ENCODE measurements around the gene PDZK1IP1. TPM values are rescaled to one million over a fixed set of nuclear protein-coding genes. Genes with fewer than 3 reads are reported as not detected.
"Not testable (repeated sequence)": the region's sequence is repeated elsewhere in the genome, so short reads cannot be mapped to it uniquely, and the experiment has no call there.

Gene PDZK1IP1
- total RNA-seq, 1 donor from 2014 or later: not detected

GRCh38 chr1:47174656-47175020, 15.2 kb downstream of the PDZK1IP1 start:
- Mint-ChIP-seq H3K4me3 (no peak overlapping the region), H3K4me1 (peaks cover 15% of the 10 kb centered on the region), H3K36me3 (ENCODE audit: low read depth) (no peaks in the 10 kb centered on the region), H3K27ac (ENCODE audit: unreplicated experiment) (no peak overlapping the region), H3K9me3 (no peaks in the 10 kb centered on the region), H3K27me3 (ENCODE audit: low read depth) (peaks cover 45% of the 10 kb centered on the region)
- TF ChIP-seq CTCF (conservative IDR thresholded peaks at IDR 0.05): no peak
- no peak for DNase-seq (ENCODE audit: low read depth, low spot score)

DNA sequence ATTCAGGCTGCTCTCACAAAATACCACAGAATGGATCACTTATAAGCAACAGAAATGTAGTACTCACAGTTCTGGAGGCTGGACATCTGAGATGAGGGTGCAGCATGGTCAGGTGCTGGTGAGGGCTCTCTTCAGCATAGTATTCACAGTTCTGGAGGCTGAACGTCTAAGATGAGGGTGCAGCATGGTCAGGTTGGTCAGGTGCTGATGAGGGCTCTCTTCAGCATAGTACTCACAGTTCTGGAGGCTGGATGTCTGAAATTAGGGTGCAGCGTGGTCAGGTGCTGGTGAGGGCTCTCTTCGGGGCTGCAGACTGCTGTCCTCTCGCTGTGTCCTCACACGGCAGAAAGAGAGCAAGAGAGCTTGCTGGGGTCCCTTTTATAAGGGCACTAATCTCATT, 17.1 kb downstream of the PDZK1IP1 start:
- no peak for TF ChIP-seq CTCF (conservative IDR thresholded peaks at IDR 0.05)
- H3K4me3 Mint-ChIP-seq: no peak overlapping the region
- H3K36me3 Mint-ChIP-seq (ENCODE audit: low read depth): no peaks in the 10 kb centered on the region
- DNase-seq (ENCODE audit: low read depth, low spot score): no peak
- H3K4me1 Mint-ChIP-seq: peaks cover 5% of the 10 kb centered on the region
- no peak overlapping the region for H3K27ac Mint-ChIP-seq (ENCODE audit: unreplicated experiment)
- H3K9me3 Mint-ChIP-seq: no peaks in the 10 kb centered on the region
- peaks cover 45% of the 10 kb centered on the region for H3K27me3 Mint-ChIP-seq (ENCODE audit: low read depth)

- Mint-ChIP-seq H3K4me1 (no peaks in the 10 kb centered on the region), H3K4me3 (no peak overlapping the region), H3K27me3 (ENCODE audit: low read depth) (peaks cover 45% of the 10 kb centered on the region), H3K36me3 (ENCODE audit: low read depth) (no peaks in the 10 kb centered on the region), H3K9me3 (peaks cover 4% of the 10 kb centered on the region), H3K27ac (ENCODE audit: unreplicated experiment) (no peak overlapping the region)
- DNase-seq (ENCODE audit: low read depth, low spot score): no peak
- TF ChIP-seq CTCF (conservative IDR thresholded peaks at IDR 0.05): no peak
These were observed 25.3 kb downstream of the PDZK1IP1 start for GRCh38 chr1:47164552-47164951.

- no peak for TF ChIP-seq CTCF (conservative IDR thresholded peaks at IDR 0.05)
- Mint-ChIP-seq H3K4me3 (no peak overlapping the region), H3K4me1 (no peaks in the 10 kb centered on the region), H3K27me3 (ENCODE audit: low read depth) (peaks cover 50% of the 10 kb centered on the region), H3K27ac (ENCODE audit: unreplicated experiment) (no peak overlapping the region), H3K36me3 (ENCODE audit: low read depth) (no peaks in the 10 kb centered on the region), H3K9me3 (peaks cover 2% of the 10 kb centered on the region)
- DNase-seq (ENCODE audit: low read depth, low spot score): no peak
These were observed 28.4 kb downstream of the PDZK1IP1 start for GRCh38 chr1:47161298-47162040.

- DNase-seq (ENCODE audit: low read depth, low spot score): no peak
- peaks cover 56% of the 10 kb centered on the region for H3K27me3 Mint-ChIP-seq (ENCODE audit: low read depth)
- H3K36me3 Mint-ChIP-seq (ENCODE audit: low read depth): no peaks in the 10 kb centered on the region
- H3K4me1 Mint-ChIP-seq: no peaks in the 10 kb centered on the region
- H3K27ac Mint-ChIP-seq (ENCODE audit: unreplicated experiment): no peak overlapping the region
- TF ChIP-seq CTCF (conservative IDR thresholded peaks at IDR 0.05): no peak
- H3K4me3 Mint-ChIP-seq: no peak overlapping the region
- H3K9me3 Mint-ChIP-seq: peaks cover 6% of the 10 kb centered on the region
These were observed 29.1 kb downstream of the PDZK1IP1 start for GRCh38 chr1:47160716-47161115.

- not testable (repeated sequence) for H3K4me1 Mint-ChIP-seq; H3K36me3 Mint-ChIP-seq (ENCODE audit: low read depth); H3K27ac Mint-ChIP-seq (ENCODE audit: unreplicated experiment); H3K4me3 Mint-ChIP-seq; DNase-seq (ENCODE audit: low read depth, low spot score)
- Mint-ChIP-seq H3K27me3 (ENCODE audit: low read depth) (peaks cover 68% of the 10 kb centered on the region), H3K9me3 (peaks cover 18% of the 10 kb centered on the region)
These were observed 31.9 kb downstream of the PDZK1IP1 start for GRCh38 chr1:47157957-47158356.

DNA sequence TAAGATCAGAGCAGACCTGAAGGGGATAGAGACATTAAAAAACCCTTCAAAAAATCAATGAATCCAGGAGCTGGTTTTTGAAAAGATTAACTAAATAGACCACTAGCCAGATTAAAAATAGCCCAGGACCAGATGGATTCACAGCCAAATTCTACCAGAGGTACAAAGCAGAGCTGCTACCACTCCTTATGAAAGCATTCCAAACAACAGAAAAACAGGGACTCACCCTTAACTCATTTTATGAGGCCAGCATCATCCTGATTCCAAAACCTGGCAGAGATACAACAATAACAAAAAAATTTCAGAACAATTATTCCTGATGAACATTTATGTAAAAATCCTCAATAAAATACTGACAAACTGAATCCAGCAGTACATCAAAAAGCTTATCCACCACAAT, 33.4 kb downstream of the PDZK1IP1 start:
- not testable (repeated sequence) for DNase-seq (ENCODE audit: low read depth, low spot score); H3K4me3 Mint-ChIP-seq; H3K27ac Mint-ChIP-seq (ENCODE audit: unreplicated experiment); H3K4me1 Mint-ChIP-seq; H3K36me3 Mint-ChIP-seq (ENCODE audit: low read depth)
- Mint-ChIP-seq H3K9me3 (peaks cover 18% of the 10 kb centered on the region), H3K27me3 (ENCODE audit: low read depth) (peaks cover 56% of the 10 kb centered on the region)

- H3K4me1 Mint-ChIP-seq; H3K4me3 Mint-ChIP-seq; H3K27ac Mint-ChIP-seq (ENCODE audit: unreplicated experiment); DNase-seq (ENCODE audit: low read depth, low spot score); H3K36me3 Mint-ChIP-seq (ENCODE audit: low read depth); H3K9me3 Mint-ChIP-seq: not testable (repeated sequence)
- peaks cover 19% of the 10 kb centered on the region for H3K27me3 Mint-ChIP-seq (ENCODE audit: low read depth)
These were observed 40.7 kb downstream of the PDZK1IP1 start for GRCh38 chr1:47149162-47149561.
